GM18909 (cell line): Measurements from ENCODE around the gene STK17B.
"Not testable (repeated sequence)": the region's sequence is repeated elsewhere in the genome, so short reads cannot be mapped to it uniquely, and the experiment has no call there.

ENCODE experiments used
- ATAC-seq: cut with Tn5 transposase; IDR thresholded peaks from one replicate; pipeline ENCODE4 v1.9.1; 2021; ENCODE audit warnings: mild to moderate bottlenecking; ENCODE audit not compliant: unreplicated experiment, poor library complexity

The STK17B gene

GRCh38 chr2:196123679-196124373, 47.6 kb downstream of the STK17B start:
- no peak for ATAC-seq

DNA sequence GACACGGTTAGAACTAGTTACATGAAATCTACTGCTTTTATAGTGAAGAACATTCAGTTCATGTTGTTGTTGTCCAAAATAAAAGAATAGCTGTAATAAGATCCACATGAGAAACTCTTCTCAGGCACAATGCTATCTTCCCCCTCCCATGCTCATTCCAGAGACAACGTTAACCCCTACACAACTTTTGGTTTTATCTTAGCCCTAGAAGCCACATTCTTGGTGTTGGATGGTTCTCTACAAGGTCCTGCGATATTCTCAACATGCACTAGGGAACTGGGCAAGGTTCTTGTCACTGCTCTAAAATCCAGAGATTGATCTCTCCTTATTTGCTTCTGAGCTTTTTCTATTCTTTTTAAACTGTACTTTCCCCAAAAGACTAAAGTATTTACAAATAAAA, 51.5 kb downstream of the STK17B start:
- ATAC-seq = no peak

DNA sequence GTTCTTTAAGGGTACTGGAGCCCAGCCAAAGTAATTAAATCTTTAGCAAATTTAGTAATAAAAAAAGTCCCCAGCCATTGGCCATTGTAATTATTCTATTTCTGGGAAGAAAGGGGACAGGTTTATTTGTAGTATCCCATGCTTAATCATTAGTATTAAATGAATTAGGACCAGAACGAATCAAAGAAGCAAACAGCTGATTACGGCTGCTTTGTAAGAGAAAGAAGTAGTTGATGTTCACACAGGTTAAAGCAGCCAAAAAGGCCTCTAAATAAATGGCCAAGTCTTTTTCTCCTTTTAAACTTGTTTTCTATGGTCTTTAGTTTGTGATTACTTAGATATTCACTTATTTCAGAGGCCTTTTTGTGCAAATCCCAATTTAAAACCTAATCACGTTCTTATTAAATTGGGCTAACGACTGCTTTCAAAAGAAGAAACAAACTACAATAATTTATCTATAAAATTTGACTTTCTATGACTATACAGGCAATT, 54.1 kb downstream of the STK17B start:
- no peak for ATAC-seq

- no peak for ATAC-seq
Observed at GRCh38 chr2:196113061-196113974, 58.1 kb downstream of the STK17B start.

DNA sequence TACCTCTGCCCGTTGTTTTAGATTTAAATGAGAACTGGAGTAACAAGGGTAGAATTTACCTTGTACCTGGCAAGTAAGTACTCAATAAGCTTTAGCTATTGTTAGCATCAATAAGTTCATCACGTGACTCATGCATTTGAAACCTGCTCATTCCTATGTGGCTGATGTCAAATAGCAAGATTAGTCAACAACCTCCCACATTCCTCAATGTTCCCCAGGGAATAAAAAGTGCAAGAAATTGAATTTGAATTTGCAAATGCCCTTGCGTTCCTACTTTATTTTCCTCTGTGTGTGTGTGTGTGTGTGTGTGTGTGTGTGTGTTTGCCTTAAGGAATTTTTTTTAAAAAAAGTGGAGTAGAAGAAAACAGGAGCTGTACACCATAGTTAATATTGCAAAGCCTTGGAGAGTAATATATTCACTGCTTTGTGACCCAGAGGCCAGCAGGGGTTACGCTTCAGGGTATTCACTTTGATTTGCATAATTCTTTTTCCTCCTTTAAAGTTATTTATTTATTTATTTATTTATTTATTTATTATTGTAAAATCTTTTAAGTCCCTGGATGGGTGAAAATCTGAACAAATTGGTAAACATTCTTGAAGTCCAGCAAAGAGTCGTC, 58.9 kb downstream of the STK17B start:
- no peak for ATAC-seq

GRCh38 chr2:196108604-196109003, 62.8 kb downstream of the STK17B start:
- ATAC-seq = no peak

- no peak for ATAC-seq
Observed at GRCh38 chr2:196105951-196106350, 65.4 kb downstream of the STK17B start.

GRCh38 chr2:196104066-196104465, 67.3 kb downstream of the STK17B start:
- no peak for ATAC-seq

DNA sequence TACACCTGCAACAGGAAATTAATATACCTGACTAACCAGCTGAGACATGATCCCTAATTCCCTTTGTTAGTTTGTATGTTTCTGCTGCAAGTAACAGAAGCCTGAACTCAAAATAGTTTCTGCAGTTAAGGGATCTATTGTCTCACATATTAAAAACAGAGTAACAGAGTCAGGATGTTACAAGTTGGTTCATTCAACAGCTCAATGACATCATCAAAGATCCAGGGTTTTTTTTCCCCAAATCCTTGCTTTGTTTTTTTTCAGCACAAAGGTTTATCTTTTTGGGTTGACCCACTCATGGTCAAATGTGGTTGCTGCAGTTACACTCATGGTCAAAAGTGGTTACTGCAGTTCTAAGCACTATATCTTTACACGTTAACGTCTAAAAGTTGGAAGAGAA, 67.8 kb downstream of the STK17B start:
- ATAC-seq = no peak

DNA sequence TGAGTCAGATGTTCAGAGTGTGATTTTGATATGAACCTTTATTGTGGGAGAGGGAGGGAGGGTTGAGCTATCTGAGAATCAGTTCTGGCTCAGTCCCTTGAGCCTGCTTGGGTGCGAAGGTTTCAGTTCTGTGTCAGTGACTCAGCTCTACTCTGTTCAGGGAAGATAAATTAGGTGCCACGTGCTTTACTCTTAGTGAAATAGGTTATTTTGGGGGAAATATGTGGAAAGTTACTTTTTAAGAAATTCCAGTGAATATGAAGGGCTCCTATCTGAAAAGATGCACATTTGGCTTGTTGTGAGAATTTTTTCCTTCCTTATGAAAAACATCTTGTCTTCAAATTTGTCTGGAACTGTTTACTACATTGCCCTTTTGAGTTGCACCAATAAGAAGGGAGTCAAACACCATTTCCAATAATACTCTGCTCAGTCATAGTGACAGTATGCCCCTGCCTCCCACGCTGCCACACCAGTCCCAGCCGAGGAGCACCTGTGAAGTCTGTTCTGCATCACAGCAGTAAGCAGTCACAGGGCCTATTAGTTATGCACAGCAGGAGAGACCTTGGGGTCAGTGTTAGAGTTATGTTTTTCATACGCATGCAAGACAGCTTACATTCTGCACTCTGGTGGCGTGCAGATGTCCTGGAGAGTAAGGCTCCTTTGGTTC, 69.9 kb downstream of the STK17B start:
- ATAC-seq = peak; percentile 99

DNA sequence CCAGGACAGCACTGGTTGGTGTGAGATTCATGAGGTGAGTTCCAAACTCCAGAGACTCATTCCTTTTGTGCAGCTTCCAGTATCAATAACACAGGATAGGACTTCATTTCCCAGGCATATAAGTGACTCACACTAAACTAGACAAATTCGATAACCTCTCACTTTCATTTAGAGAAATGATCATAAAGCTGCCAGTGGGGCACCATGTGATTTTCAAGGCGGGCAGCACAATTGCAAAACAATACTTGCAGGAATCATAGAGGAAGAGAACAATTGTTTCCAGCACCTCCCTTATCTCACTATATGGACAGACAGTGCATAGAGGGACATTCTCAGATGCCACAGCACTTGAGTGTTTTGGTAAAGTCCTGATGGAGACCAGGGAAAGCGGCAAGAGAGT, 71.5 kb downstream of the STK17B start:
- no peak for ATAC-seq

DNA sequence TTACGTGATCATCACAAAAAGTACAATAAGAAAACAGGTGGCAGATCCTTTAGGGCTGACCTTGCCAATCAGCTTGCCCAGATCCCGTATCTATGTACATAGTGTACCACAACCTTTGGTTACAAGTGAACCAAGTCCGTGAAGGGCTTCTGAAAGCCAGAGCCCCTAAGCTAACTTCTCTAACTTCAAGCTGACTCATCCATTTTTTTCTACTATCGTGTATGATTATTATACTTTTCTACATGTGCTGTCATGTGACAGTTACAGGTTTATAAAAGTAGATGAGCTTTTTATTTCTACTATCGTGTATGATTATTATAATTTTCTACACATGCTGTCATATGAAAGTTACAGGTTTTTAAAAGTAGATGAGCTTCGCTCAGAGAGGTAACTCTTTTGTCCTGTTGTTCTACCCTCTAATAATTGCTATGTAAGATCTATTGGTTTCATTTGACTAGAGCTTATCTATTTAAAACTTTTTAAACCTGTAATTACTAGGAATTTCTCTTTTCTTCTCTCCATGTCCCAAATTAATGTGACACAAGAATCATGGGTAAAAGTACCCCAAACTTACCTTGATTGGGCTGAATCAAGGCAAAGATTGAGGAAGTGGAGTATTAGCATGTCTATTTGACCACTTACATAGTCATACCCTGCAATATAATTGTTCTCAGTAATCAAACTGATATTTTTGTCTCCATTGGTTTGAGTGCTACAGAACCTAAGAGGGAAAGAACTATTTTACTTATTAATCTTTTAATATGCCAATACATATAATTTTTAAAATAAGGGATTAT, 73.3 kb downstream of the STK17B start:
- no peak for ATAC-seq

GRCh38 chr2:196096982-196097745, 74.2 kb downstream of the STK17B start:
- ATAC-seq = no peak

DNA sequence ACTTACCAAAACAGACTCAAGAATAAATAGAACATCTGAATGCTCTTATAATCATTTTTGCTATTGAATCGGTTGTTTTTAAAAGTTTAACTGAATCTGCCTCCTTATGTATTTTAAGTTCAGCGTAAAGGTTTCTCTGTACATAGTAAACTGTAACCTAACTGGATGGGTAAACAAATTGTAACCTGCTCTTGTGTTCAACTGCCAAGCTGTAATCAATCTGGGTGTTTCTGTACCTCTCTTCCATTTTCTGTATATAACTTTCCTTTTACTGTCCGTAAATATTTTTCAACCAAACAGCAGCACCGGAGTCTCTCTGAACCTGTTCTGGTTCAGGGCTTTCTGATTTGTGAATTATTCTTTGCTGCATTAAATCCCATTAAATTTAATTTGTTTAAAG, 75.1 kb downstream of the STK17B start:
- ATAC-seq = no peak

DNA sequence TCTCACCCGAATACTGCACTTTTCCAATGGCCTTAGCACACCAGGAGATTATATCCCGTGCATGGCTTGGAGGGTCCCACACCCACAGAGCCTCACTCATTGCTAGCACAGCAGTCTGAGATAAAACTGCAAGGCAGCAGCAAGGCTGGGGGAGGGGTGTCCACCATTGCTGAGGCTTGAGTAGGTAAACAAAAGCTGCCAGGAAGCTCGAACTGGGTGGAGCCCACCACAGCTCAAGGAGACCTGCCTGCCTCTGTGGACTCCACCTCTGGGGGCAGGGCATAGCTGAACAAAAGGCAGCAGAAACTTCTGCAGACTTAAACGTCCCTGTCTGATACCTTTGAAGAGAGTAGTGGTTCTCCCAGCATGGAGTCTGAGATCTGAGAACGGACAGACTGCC, 81.9 kb downstream of the STK17B start:
- ATAC-seq = not testable (repeated sequence)

DNA sequence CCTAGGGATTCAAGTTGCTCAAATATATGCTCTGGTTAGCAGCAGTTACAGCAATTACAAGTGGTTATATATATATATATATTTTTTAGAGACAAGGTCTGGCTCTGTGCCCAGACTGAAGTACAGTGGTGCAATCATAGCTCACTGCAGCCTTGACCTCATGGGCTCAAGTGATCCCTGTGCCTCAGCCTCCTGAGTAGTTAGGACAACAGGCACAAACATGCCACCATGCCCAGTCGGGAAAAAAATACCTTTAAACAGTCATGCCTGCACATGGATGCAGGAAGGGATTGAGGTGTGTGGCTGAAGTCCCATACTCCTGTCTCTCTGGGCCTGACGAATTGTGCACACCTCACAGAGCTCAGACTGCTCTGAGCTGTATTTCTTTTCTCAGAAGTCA, 83.2 kb downstream of the STK17B start:
- ATAC-seq = no peak

- ATAC-seq = no peak
Observed at GRCh38 chr2:196086517-196087368, 84.6 kb downstream of the STK17B start.

- no peak for ATAC-seq
Observed at GRCh38 chr2:196083601-196084000, 87.8 kb downstream of the STK17B start.
